C4-2B (cell line): ENCODE results near the gene TMEM109.

Experiments
- H3K27ac ChIP-seq: fragments of 450-650 bp; 2 replicates; pipeline ENCODE4 v1.5.1; 2017
- CTCF ChIP-seq: fragments of 450-650 bp; conservative IDR thresholded peaks from 2 replicates; pipeline ENCODE4 v1.5.1; 2017; ENCODE audit warnings: mild to moderate bottlenecking
- ZFX ChIP-seq: fragments of 450-650 bp; IDR thresholded peaks from 2 replicates; pipeline ENCODE4 v1.6.1; 2017

The TMEM109 gene

GRCh38 chr11:60953781-60954180, 39.8 kb downstream of the TMEM109 start:
- no peak overlapping the region for H3K27ac ChIP-seq
- TF ChIP-seq ZFX (no peak), CTCF (no peak)

- H3K27ac ChIP-seq: no peak overlapping the region
- TF ChIP-seq ZFX (no peak), CTCF (no peak)
Measured at GRCh38 chr11:60954421-60954820, 40.5 kb downstream of the TMEM109 start.

- TF ChIP-seq ZFX (no peak), CTCF (no peak)
- H3K27ac ChIP-seq: no peak overlapping the region
Measured at GRCh38 chr11:60955571-60955970, 41.6 kb downstream of the TMEM109 start.

- TF ChIP-seq CTCF (no peak), ZFX (no peak)
- H3K27ac ChIP-seq: no peak overlapping the region
Measured at GRCh38 chr11:60957188-60957587, 43.2 kb downstream of the TMEM109 start.

GRCh38 chr11:60959431-60959830, 45.5 kb downstream of the TMEM109 start:
- TF ChIP-seq ZFX (no peak), CTCF (no peak)
- H3K27ac ChIP-seq: no peak overlapping the region

GRCh38 chr11:60960405-60960804, 46.4 kb downstream of the TMEM109 start:
- TF ChIP-seq CTCF (no peak), ZFX (no peak)
- no peak overlapping the region for H3K27ac ChIP-seq

GRCh38 chr11:60964801-60965200, 50.8 kb downstream of the TMEM109 start:
- no peak overlapping the region for H3K27ac ChIP-seq
- no peak for TF ChIP-seq ZFX
- no peak for TF ChIP-seq CTCF
